HEK293 (cell line): Measurements from ENCODE around the gene DSEL.

Experiments
- CTCF ChIA-PET: fragments of 350-600 bp; formaldehyde crosslinking; extraction: SDS; loops from one replicate; lab custom pipeline; 2021; ENCODE audit warnings: antibody characterized with exemption; lab: Yijun Ruan, JAX
- POLR2A ChIA-PET: fragments of 300-600 bp; formaldehyde crosslinking; extraction: SDS; loops from one replicate; lab custom pipeline; 2020; ENCODE audit warnings: antibody characterized with exemption, inconsistent platforms; lab: Yijun Ruan, JAX
- H3K27ac ChIP-seq: fragments of 200-500 bp; sonication (Bioruptor generic); 2 replicates; pipeline ENCODE4 v1.5.1; 2014; ENCODE audit warnings: low read depth, low read length, control low read depth, inconsistent platforms; ENCODE audit errors: extremely low read depth
- H3K36me3 ChIP-seq, 2 experiments: fragments of 200-500 bp in 1 of 2; sonication (Bioruptor generic) in 1 of 2; 1 replicate in 1 of 2; 2 replicates in 1 of 2; pipeline ENCODE4 v1.5.1; 2014 to 2017; ENCODE audit warnings: inconsistent platforms in 2 of 2, low read length in 2 of 2; ENCODE audit not compliant: control insufficient read depth in 2 of 2, insufficient read depth in 1 of 2
- H3K4me1 ChIP-seq: fragments of 200-500 bp; sonication (Bioruptor generic); 2 replicates; pipeline ENCODE4 v1.5.1; 2014; ENCODE audit warnings: mild to moderate bottlenecking, low read length, inconsistent platforms; ENCODE audit not compliant: control insufficient read depth, insufficient read depth
- H3K4me3 ChIP-seq: 2 replicates; pipeline ENCODE4 v1.5.1; 2011; ENCODE audit warnings: low read depth, mild to moderate bottlenecking, control low read depth, low read length, moderate library complexity
- H3K9me3 ChIP-seq: fragments of 200-500 bp; sonication (Bioruptor generic); 2 replicates; pipeline ENCODE4 v1.5.1; 2014; ENCODE audit warnings: low read depth, low read length, inconsistent platforms; ENCODE audit not compliant: control insufficient read depth, insufficient read depth
- HIC1 ChIP-seq: fragments of 450-650 bp; formaldehyde crosslinking; IDR thresholded peaks from 2 replicates; pipeline ENCODE4 v1.5.1; 2016; ENCODE audit warnings: missing biosample characterization, missing genetic modification characterization
- MZF1 ChIP-seq: fragments of 450-650 bp; formaldehyde crosslinking; IDR thresholded peaks from 2 replicates; pipeline ENCODE4 v1.5.1; 2017; ENCODE audit warnings: missing biosample characterization, missing genetic modification characterization, borderline replicate concordance
- PATZ1 ChIP-seq: fragments of 450-650 bp; formaldehyde crosslinking; IDR thresholded peaks from 2 replicates; pipeline ENCODE4 v1.5.1; 2016; ENCODE audit warnings: missing biosample characterization, missing genetic modification characterization
- SP3 ChIP-seq: fragments of 450-650 bp; formaldehyde crosslinking; IDR thresholded peaks from 2 replicates; pipeline ENCODE4 v1.5.1; 2016; ENCODE audit warnings: missing biosample characterization, missing genetic modification characterization
- ZNF19 ChIP-seq: fragments of 450-650 bp; formaldehyde crosslinking; IDR thresholded peaks from 2 replicates; pipeline ENCODE4; 2016; ENCODE audit warnings: missing biosample characterization, missing genetic modification characterization, low read depth
- ZNF221 ChIP-seq: fragments of 450-650 bp; formaldehyde crosslinking; IDR thresholded peaks from 2 replicates; pipeline ENCODE4 v1.5.1; 2017; ENCODE audit warnings: missing biosample characterization, missing genetic modification characterization, borderline replicate concordance
- ZNF26 ChIP-seq: fragments of 450-650 bp; formaldehyde crosslinking; IDR thresholded peaks from 2 replicates; pipeline ENCODE4 v1.5.1; 2016; ENCODE audit warnings: missing biosample characterization, missing genetic modification characterization
- ZNF280D ChIP-seq: fragments of 450-650 bp; formaldehyde crosslinking; IDR thresholded peaks from 2 replicates; pipeline ENCODE4 v1.5.1; 2016; ENCODE audit warnings: missing biosample characterization, missing genetic modification characterization
- ZNF292 ChIP-seq: fragments of 450-650 bp; formaldehyde crosslinking; IDR thresholded peaks from 2 replicates; pipeline ENCODE4 v1.5.1; 2016; ENCODE audit warnings: low read depth, missing biosample characterization, missing genetic modification characterization, borderline replicate concordance
- ZNF510 ChIP-seq: fragments of 450-650 bp; formaldehyde crosslinking; IDR thresholded peaks from 2 replicates; pipeline ENCODE4 v1.5.1; 2018; ENCODE audit warnings: mild to moderate bottlenecking, missing genetic modification characterization, missing biosample characterization; ENCODE audit not compliant: insufficient replicate concordance
- ZNF514 ChIP-seq: fragments of 450-650 bp; formaldehyde crosslinking; IDR thresholded peaks from 2 replicates; pipeline ENCODE4 v1.5.1; 2016; ENCODE audit warnings: missing biosample characterization, missing genetic modification characterization
- ZNF530 ChIP-seq: fragments of 450-650 bp; formaldehyde crosslinking; IDR thresholded peaks from 2 replicates; pipeline ENCODE4 v1.5.1; 2016; ENCODE audit warnings: low read depth, missing biosample characterization, missing genetic modification characterization
- ZNF548 ChIP-seq: fragments of 450-650 bp; formaldehyde crosslinking; IDR thresholded peaks from 2 replicates; pipeline ENCODE4 v1.5.1; 2016; ENCODE audit warnings: missing biosample characterization, missing genetic modification characterization
- ZNF654 ChIP-seq: fragments of 450-650 bp; formaldehyde crosslinking; IDR thresholded peaks from 2 replicates; pipeline ENCODE4 v1.5.1; 2016; ENCODE audit warnings: low read depth, missing biosample characterization, missing genetic modification characterization
- ZSCAN30 ChIP-seq: fragments of 450-650 bp; IDR thresholded peaks from 2 replicates; pipeline ENCODE4 v1.5.1; 2018; ENCODE audit warnings: missing biosample characterization, mild to moderate bottlenecking, missing genetic modification characterization, moderate library complexity
- ZSCAN4 ChIP-seq: fragments of 450-650 bp; formaldehyde crosslinking; IDR thresholded peaks from 2 replicates; pipeline ENCODE4 v1.5.1; 2017; ENCODE audit warnings: missing biosample characterization, missing genetic modification characterization

DSEL gene

GRCh38 chr18:67511840-67512239 lies 4.7 kb downstream of the DSEL start:
- peaks cover 0 to 13% of the 10 kb centered on the region in 2 experiments; a peak in 1 of 3 replicates for H3K36me3 ChIP-seq
- ChIA-PET POLR2A (no interaction called here), CTCF (no interaction called here)

GRCh38 chr18:67510831-67511230 lies 5.7 kb downstream of the DSEL start:
- POLR2A ChIA-PET: no interaction called here

More at GRCh38 chr18:67511840-67512239, 4.7 kb downstream of the DSEL start:
- no peaks in the 10 kb centered on the region for H3K4me1 ChIP-seq
- no peak for TF ChIP-seq ZSCAN4
- TF ChIP-seq HIC1 (tag by site-specific recombination): no peak
- no peak for TF ChIP-seq ZNF26 (tag by site-specific recombination)
- TF ChIP-seq ZNF530 (tag by site-specific recombination): no peak
- no peak overlapping the region for H3K27ac ChIP-seq
- H3K9me3 ChIP-seq: no peaks in the 10 kb centered on the region
- no peak overlapping the region for H3K4me3 ChIP-seq

GRCh38 chr18:67509741-67510391 lies 6.7 kb downstream of the DSEL start:
- Histone ChIP-seq H3K9me3 (no peaks in the 10 kb centered on the region), H3K27ac (no peak overlapping the region)
- CTCF ChIA-PET: interaction anchor here (0.7 kb wide), 1 partner anchor 493 kb away, joined by 3 read pairs; no protein-coding TSS in a partner anchor
- TF ChIP-seq ZNF292 (tag by site-specific recombination) (no peak), PATZ1 (no peak), ZSCAN30 (tag by site-specific recombination) (no peak), MZF1 (tag by site-specific recombination) (no peak), ZNF280D (tag by site-specific recombination) (no peak), ZNF514 (no peak), ZNF510 (tag by site-specific recombination) (no peak), SP3 (no peak), ZNF548 (no peak), ZNF19 (tag by site-specific recombination) (no peak)
- TF ChIP-seq, all 188 proteins: peak for 0
- POLR2A ChIA-PET: no interaction called here
- Histone ChIP-seq H3K36me3 (peaks cover 0 to 13% of the 10 kb centered on the region in 2 experiments; a peak in 1 of 3 replicates), H3K4me3 (no peak overlapping the region), H3K4me1 (no peaks in the 10 kb centered on the region)

More at GRCh38 chr18:67510831-67511230, 5.7 kb downstream of the DSEL start:
- TF ChIP-seq ZNF221 (tag by site-specific recombination) (no peak), ZNF654 (tag by site-specific recombination) (no peak)
- H3K9me3 ChIP-seq: no peaks in the 10 kb centered on the region
- H3K36me3 ChIP-seq: peaks cover 0 to 13% of the 10 kb centered on the region in 2 experiments; a peak in 1 of 3 replicates
- CTCF ChIA-PET: interaction anchor here (0.5 to 0.6 kb wide), 2 partner anchors 292 to 1333 kb away, joined by 3 to 4 read pairs; no protein-coding TSS in a partner anchor
- H3K4me3 ChIP-seq: no peak overlapping the region
- H3K27ac ChIP-seq: no peak overlapping the region
- no peaks in the 10 kb centered on the region for H3K4me1 ChIP-seq
